Superior temporal gyrus (tissue), 1 donor: ENCODE results near the gene MACROD2.

Experiments
- DNase-seq: peaks from one replicate; pipeline ENCODE4 v3.0.0-alpha.2; 2016; ENCODE audit errors: extremely low spot score

The MACROD2 gene

GRCh38 chr20:15851576-15852215 is 1856.4 kb downstream of the MACROD2 start:
- DNase-seq: no peak

GRCh38 chr20:15854911-15855310 is 1859.6 kb downstream of the MACROD2 start:
- no peak for DNase-seq

GRCh38 chr20:15857173-15857784 is 1862.0 kb downstream of the MACROD2 start:
- no peak for DNase-seq

GRCh38 chr20:15859061-15859460 is 1863.7 kb downstream of the MACROD2 start:
- DNase-seq: no peak

GRCh38 chr20:15860850-15861249 is 1865.5 kb downstream of the MACROD2 start:
- DNase-seq: no peak

- no peak for DNase-seq
Observed at GRCh38 chr20:15862178-15862577, 1866.9 kb downstream of the MACROD2 start.

GRCh38 chr20:15863735-15864134 is 1868.4 kb downstream of the MACROD2 start:
- no peak for DNase-seq

- no peak for DNase-seq
Observed at GRCh38 chr20:15865553-15865952, 1870.2 kb downstream of the MACROD2 start.

- DNase-seq: no peak
Observed at GRCh38 chr20:15866916-15867730, 1871.8 kb downstream of the MACROD2 start.

- DNase-seq: no peak
Observed at GRCh38 chr20:15867899-15868298, 1872.6 kb downstream of the MACROD2 start.

- DNase-seq: peak; percentile 48
Observed at GRCh38 chr20:15875446-15875845, 1880.1 kb downstream of the MACROD2 start.

GRCh38 chr20:15882553-15882952 is 1887.2 kb downstream of the MACROD2 start:
- no peak for DNase-seq

- no peak for DNase-seq
Observed at GRCh38 chr20:15886250-15886649, 1890.9 kb downstream of the MACROD2 start.

GRCh38 chr20:15887387-15887786 is 1892.1 kb downstream of the MACROD2 start:
- DNase-seq: no peak

GRCh38 chr20:15889061-15889460 is 1893.7 kb downstream of the MACROD2 start:
- DNase-seq: no peak

- no peak for DNase-seq
Observed at GRCh38 chr20:15889514-15890256, 1894.4 kb downstream of the MACROD2 start.

- DNase-seq: no peak
Observed at GRCh38 chr20:15890407-15890982, 1895.2 kb downstream of the MACROD2 start.

GRCh38 chr20:15895126-15895525 is 1899.8 kb downstream of the MACROD2 start:
- DNase-seq: peak; percentile 55

- DNase-seq: no peak
Observed at GRCh38 chr20:15895560-15896084, 1900.3 kb downstream of the MACROD2 start.

GRCh38 chr20:15899967-15900366 is 1904.7 kb downstream of the MACROD2 start:
- no peak for DNase-seq

- no peak for DNase-seq
Observed at GRCh38 chr20:15900443-15900842, 1905.1 kb downstream of the MACROD2 start.
